BE2C (cell line): ENCODE data around the gene HOXB6.

Experiments used
- DNase-seq: peaks from one replicate; pipeline ENCODE4 v3.0.0-alpha.2; 2020
- H3K27me3 ChIP-seq: fragments of 250-450 bp; sonication (Bioruptor Pico); 2 replicates; pipeline ENCODE4 v1.5.1; 2020; ENCODE audit warnings: mild to moderate bottlenecking
- H3K36me3 ChIP-seq: fragments of 250-450 bp; sonication (Bioruptor Pico); 2 replicates; pipeline ENCODE4 v1.5.1; 2020; ENCODE audit warnings: mild to moderate bottlenecking
- H3K4me1 ChIP-seq: fragments of 250-450 bp; sonication (Bioruptor Pico); 2 replicates; pipeline ENCODE4 v1.5.1; 2020
- H3K4me3 ChIP-seq: 2 replicates; pipeline ENCODE4 v1.5.1; 2011; ENCODE audit warnings: low read depth, low read length
- H3K9me3 ChIP-seq: fragments of 250-450 bp; sonication (Bioruptor Pico); 2 replicates; pipeline ENCODE4 v1.5.1; 2020
- CTCF ChIP-seq: IDR thresholded peaks from 2 replicates; pipeline ENCODE4 v1.5.1; 2012; ENCODE audit warnings: mild to moderate bottlenecking, low read depth, low read length

HOXB6 gene

GRCh38 chr17:48619826-48620449 is 15.2 kb upstream of the HOXB6 start:
- H3K27me3 ChIP-seq = peaks cover 100% of the 10 kb centered on the region

GRCh38 chr17:48618256-48618896 is 13.6 kb upstream of the HOXB6 start:
- Histone ChIP-seq H3K4me3 (no peak overlapping the region), H3K36me3 (no peaks in the 10 kb centered on the region), H3K27me3 (peaks cover 97% of the 10 kb centered on the region), H3K9me3 (no peaks in the 10 kb centered on the region), H3K4me1 (no peaks in the 10 kb centered on the region)
- peak; percentile 81 for DNase-seq
- peak; percentile 95 for TF ChIP-seq CTCF

More at GRCh38 chr17:48619826-48620449, 15.2 kb upstream of the HOXB6 start:
- Histone ChIP-seq H3K4me3 (no peak overlapping the region), H3K36me3 (no peaks in the 10 kb centered on the region), H3K9me3 (no peaks in the 10 kb centered on the region), H3K4me1 (no peaks in the 10 kb centered on the region)
- no peak for DNase-seq
- no peak for TF ChIP-seq CTCF

GRCh38 chr17:48617471-48618255 is 12.9 kb upstream of the HOXB6 start:
- no peak for DNase-seq
- no peak for TF ChIP-seq CTCF
- Histone ChIP-seq H3K9me3 (no peaks in the 10 kb centered on the region), H3K27me3 (peaks cover 96% of the 10 kb centered on the region), H3K36me3 (no peaks in the 10 kb centered on the region), H3K4me3 (no peak overlapping the region), H3K4me1 (no peaks in the 10 kb centered on the region)

- Histone ChIP-seq H3K9me3 (no peaks in the 10 kb centered on the region), H3K27me3 (peaks cover 96% of the 10 kb centered on the region), H3K36me3 (no peaks in the 10 kb centered on the region), H3K4me1 (no peaks in the 10 kb centered on the region), H3K4me3 (no peak overlapping the region)
- DNase-seq = no peak
- no peak for TF ChIP-seq CTCF
Measured at GRCh38 chr17:48616717-48617470, 12.1 kb upstream of the HOXB6 start.

- Histone ChIP-seq H3K36me3 (no peaks in the 10 kb centered on the region), H3K9me3 (no peaks in the 10 kb centered on the region), H3K27me3 (peaks cover 95% of the 10 kb centered on the region), H3K4me1 (no peaks in the 10 kb centered on the region), H3K4me3 (no peak overlapping the region)
- no peak for DNase-seq
- no peak for TF ChIP-seq CTCF
Measured at GRCh38 chr17:48615963-48616716, 11.4 kb upstream of the HOXB6 start.
